Measurements from ENCODE around the gene LRRC28.

GRCh38 chr15:99438224-99438585 lies 186.9 kb downstream of the LRRC28 start:
- TF ChIP-seq CTCF (IDR thresholded peaks at IDR 0.05 in 2 of 3, conservative IDR thresholded peaks at IDR 0.05 in 1 of 3; ENCODE audit: borderline replicate concordance in 1 of 3, insufficient read depth in 1 of 3, low read depth in 2 of 3, low read length in 2 of 3) (no peak), SRF (IDR thresholded peaks at IDR 0.05; ENCODE audit: low read depth) (no peak), POLR2A (IDR thresholded peaks at IDR 0.05; ENCODE audit: borderline replicate concordance, extremely low read depth, insufficient read depth, insufficient read length) (no peak), JUND (IDR thresholded peaks at IDR 0.05) (no peak), REST (IDR thresholded peaks at IDR 0.05; ENCODE audit: low read depth) (no peak), RAD21 (IDR thresholded peaks at IDR 0.05; ENCODE audit: low read depth) (no peak), YY1 (IDR thresholded peaks at IDR 0.05; ENCODE audit: extremely low read depth, insufficient replicate concordance, low read depth, low read length) (no peak), CBX3 (IDR thresholded peaks at IDR 0.05; ENCODE audit: low read depth) (no peak), POLR2AphosphoS5 (IDR thresholded peaks at IDR 0.05; ENCODE audit: low read depth, low read length) (no peak), ZFX (IDR thresholded peaks at IDR 0.05) (no peak)

Data from HCT116 (cell line).